GM23338 (cell line): ENCODE data around the gene RFWD3. TPM values are rescaled to one million over a fixed set of nuclear protein-coding genes. Genes with fewer than 3 reads are reported as not detected.

Source experiments
- ATAC-seq: fragments of 200-7000 bp; cut with Tn5 transposase; 3 replicates; pipeline ENCODE4 v1.9.1; 2020
- DNase-seq: peaks from one replicate; pipeline ENCODE4 v3.0.0-alpha.2; 2015; ENCODE audit warnings: low spot score
- H2AFZ ChIP-seq: fragments of 200-600 bp; sonication (generic); 2 replicates; pipeline ENCODE4 v1.8.0; 2016; ENCODE audit warnings: antibody characterized with exemption, mild to moderate bottlenecking, moderate library complexity
- H3F3A ChIP-seq: fragments of 200-600 bp; sonication (generic); replicated peaks from 2 replicates; pipeline ENCODE4 v1.8.0; 2017; ENCODE audit warnings: antibody characterized with exemption, mixed run types, low read depth
- H3K27ac ChIP-seq: fragments of 200-600 bp; sonication (generic); 2 replicates; pipeline ENCODE4 v1.6.1; 2016; ENCODE audit warnings: low read depth
- H3K27me3 ChIP-seq: fragments of 200-600 bp; sonication (generic); 2 replicates; pipeline ENCODE4 v1.8.0; 2016; ENCODE audit warnings: mild to moderate bottlenecking, mixed run types, moderate library complexity; ENCODE audit not compliant: insufficient read depth
- H3K36me3 ChIP-seq: fragments of 200-600 bp; sonication (generic); 2 replicates; pipeline ENCODE4 v1.8.0; 2016; ENCODE audit warnings: mild to moderate bottlenecking; ENCODE audit not compliant: insufficient read depth
- H3K4me1 ChIP-seq: fragments of 200-600 bp; sonication (generic); 2 replicates; pipeline ENCODE4 v1.8.0; 2016; ENCODE audit warnings: mild to moderate bottlenecking, moderate library complexity; ENCODE audit not compliant: insufficient read depth
- H3K4me2 ChIP-seq: fragments of 200-600 bp; sonication (generic); 2 replicates; pipeline ENCODE4 v1.7.1; 2017; ENCODE audit warnings: mixed run types
- H3K4me3 ChIP-seq: fragments of 200-600 bp; sonication (generic); 2 replicates; pipeline ENCODE4 v1.6.1; 2016; ENCODE audit warnings: mixed run types
- H3K79me2 ChIP-seq: fragments of 200-600 bp; sonication (generic); replicated peaks from 2 replicates; pipeline ENCODE4 v1.8.0; 2017; ENCODE audit warnings: mild to moderate bottlenecking; ENCODE audit not compliant: insufficient read depth
- H3K9me2 ChIP-seq: fragments of 200-600 bp; sonication (generic); 2 replicates; pipeline ENCODE4 v1.8.0; 2017; ENCODE audit not compliant: insufficient read depth
- H4K20me1 ChIP-seq: fragments of 200-600 bp; sonication (generic); replicated peaks from 2 replicates; pipeline ENCODE4 v1.8.0; 2017; ENCODE audit warnings: mild to moderate bottlenecking; ENCODE audit not compliant: insufficient read depth
- H3K27ac Mint-ChIP-seq: 2 replicates; pipeline ENCODE4 v1.8.0; 2020; ENCODE audit warnings: inconsistent platforms, mild to moderate bottlenecking, moderate library complexity, mixed read lengths
- H3K27me3 Mint-ChIP-seq: 3 replicates; pipeline ENCODE4 v1.8.0; 2022; ENCODE audit warnings: low read depth, mild to moderate bottlenecking, moderate library complexity, mixed read lengths, inconsistent platforms; ENCODE audit not compliant: insufficient read depth, poor library complexity
- H3K36me3 Mint-ChIP-seq: 3 replicates; pipeline ENCODE4 v1.8.0; 2021; ENCODE audit warnings: low read depth, mild to moderate bottlenecking, inconsistent platforms, moderate library complexity, mixed read lengths
- H3K4me1 Mint-ChIP-seq: 3 replicates; pipeline ENCODE4 v1.8.0; 2020; ENCODE audit warnings: mild to moderate bottlenecking, inconsistent platforms, mixed read lengths
- H3K4me3 Mint-ChIP-seq: 3 replicates; pipeline ENCODE4 v1.8.0; 2021; ENCODE audit warnings: moderate library complexity, mild to moderate bottlenecking, inconsistent platforms, mixed read lengths
- H3K9me3 Mint-ChIP-seq: 3 replicates; pipeline ENCODE4 v1.8.0; 2020; ENCODE audit warnings: moderate library complexity, mild to moderate bottlenecking, inconsistent platforms, mixed read lengths
- CREB1 ChIP-seq: fragments of 250-450 bp; sonication (Bioruptor Pico); IDR thresholded peaks from 2 replicates; pipeline ENCODE4 v1.5.0; 2020; ENCODE audit warnings: low read depth, mild to moderate bottlenecking, moderate library complexity
- EZH2 ChIP-seq: fragments of 200-600 bp; sonication (generic); IDR thresholded peaks from one replicate; pipeline ENCODE4 v1.8.0; 2017; ENCODE audit warnings: antibody characterized with exemption, mild to moderate bottlenecking, low read depth; ENCODE audit not compliant: unreplicated experiment
- EZH2phosphoT487 ChIP-seq: fragments of 200-600 bp; sonication (generic); IDR thresholded peaks from one replicate; pipeline ENCODE4 v1.8.1; 2018; ENCODE audit warnings: antibody characterized with exemption; ENCODE audit not compliant: unreplicated experiment
- JUNB ChIP-seq: IDR thresholded peaks from one replicate; pipeline ENCODE4 v1.6.1; 2016; ENCODE audit warnings: antibody characterized with exemption; ENCODE audit not compliant: unreplicated experiment
- NANOG ChIP-seq: IDR thresholded peaks from 2 replicates; pipeline ENCODE4 v1.6.1; 2016; ENCODE audit warnings: antibody characterized with exemption, borderline replicate concordance
- POLR2AphosphoS5 ChIP-seq: IDR thresholded peaks from 2 replicates; pipeline ENCODE4 v1.6.1; 2016; ENCODE audit warnings: antibody characterized with exemption, low read depth
- ZNF331 ChIP-seq: fragments of 250-450 bp; sonication (Bioruptor Pico); IDR thresholded peaks from 2 replicates; pipeline ENCODE4 v1.5.0; 2020; ENCODE audit warnings: low read depth, mild to moderate bottlenecking, moderate library complexity
- polyA plus RNA-seq: library from polyadenylated mRNA; unstranded; fragments of >200 nt; fragmentation: Nextera tagmentation; extraction: Ambion mirVana; gene quantifications from 2 replicates; pipeline ENCODE4 v1.2.1, GENCODE V29; 2016
- total RNA-seq: library from RNA; depleted of rRNA; stranded (reverse); fragments of >200 nt; shearing (Covaris generic); gene quantifications from 2 replicates; pipeline ENCODE4 v1.2.3, GENCODE V29; 2014
- TF ChIP-seq, protein P1 (sequence below), 2 experiments: fragments of 200-600 bp in 1 of 2; sonication (generic) in 1 of 2; conservative IDR thresholded peaks; 2 replicates each; pipeline versions ENCODE4 v1.5.1 to v1.6.1; 2016 to 2017; ENCODE audit warnings: antibody characterized with exemption in 2 of 2, low read depth in 2 of 2, mild to moderate bottlenecking in 2 of 2, moderate library complexity in 1 of 2

Gene RFWD3
- total and polyA plus RNA-seq, 2 experiments from 2014 or later, result 27.6 to 113 TPM

GRCh38 chr16:74649839-74650504 is 16.7 kb downstream of the RFWD3 start (continued):
- TF ChIP-seq, protein P1, sequence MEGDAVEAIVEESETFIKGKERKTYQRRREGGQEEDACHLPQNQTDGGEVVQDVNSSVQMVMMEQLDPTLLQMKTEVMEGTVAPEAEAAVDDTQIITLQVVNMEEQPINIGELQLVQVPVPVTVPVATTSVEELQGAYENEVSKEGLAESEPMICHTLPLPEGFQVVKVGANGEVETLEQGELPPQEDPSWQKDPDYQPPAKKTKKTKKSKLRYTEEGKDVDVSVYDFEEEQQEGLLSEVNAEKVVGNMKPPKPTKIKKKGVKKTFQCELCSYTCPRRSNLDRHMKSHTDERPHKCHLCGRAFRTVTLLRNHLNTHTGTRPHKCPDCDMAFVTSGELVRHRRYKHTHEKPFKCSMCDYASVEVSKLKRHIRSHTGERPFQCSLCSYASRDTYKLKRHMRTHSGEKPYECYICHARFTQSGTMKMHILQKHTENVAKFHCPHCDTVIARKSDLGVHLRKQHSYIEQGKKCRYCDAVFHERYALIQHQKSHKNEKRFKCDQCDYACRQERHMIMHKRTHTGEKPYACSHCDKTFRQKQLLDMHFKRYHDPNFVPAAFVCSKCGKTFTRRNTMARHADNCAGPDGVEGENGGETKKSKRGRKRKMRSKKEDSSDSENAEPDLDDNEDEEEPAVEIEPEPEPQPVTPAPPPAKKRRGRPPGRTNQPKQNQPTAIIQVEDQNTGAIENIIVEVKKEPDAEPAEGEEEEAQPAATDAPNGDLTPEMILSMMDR (conservative IDR thresholded peaks at IDR 0.05; ENCODE audit: low read depth in 2 of 2), result no peak
- no peak for TF ChIP-seq NANOG
- TF ChIP-seq JUNB, result no peak
- no peak for TF ChIP-seq POLR2AphosphoS5
- no peak for TF ChIP-seq EZH2

- peaks cover 84% of the 10 kb centered on the region for H3K36me3 Mint-ChIP-seq
- Histone ChIP-seq H2AFZ (no peak overlapping the region), H4K20me1 (peaks cover 38% of the 10 kb centered on the region), H3K27ac (no peak overlapping the region), H3K79me2 (peaks cover 21% of the 10 kb centered on the region), H3K4me1 (no peaks in the 10 kb centered on the region), H3K4me2 (no peak overlapping the region), H3F3A (peaks cover 4% of the 10 kb centered on the region; the same call in 1 of the 2 replicates), H3K9me2 (no peaks in the 10 kb centered on the region), H3K27me3 (no peaks in the 10 kb centered on the region), H3K4me3 (no peak overlapping the region), H3K36me3 (peaks cover 91% of the 10 kb centered on the region)
- no peak overlapping the region for H3K27ac Mint-ChIP-seq
- ATAC-seq (no peak), DNase-seq (no peak)
- H3K4me1 Mint-ChIP-seq, result no peaks in the 10 kb centered on the region
- no peak overlapping the region for H3K4me3 Mint-ChIP-seq
- no peak for TF ChIP-seq ZNF331 (CRISPR knock-in tag)
- no peak for TF ChIP-seq NANOG
- no peak for TF ChIP-seq EZH2phosphoT487
- TF ChIP-seq CREB1 (CRISPR knock-in tag), result no peak
- TF ChIP-seq JUNB, result no peak
- peaks cover 1% of the 10 kb centered on the region for H3K27me3 Mint-ChIP-seq
- no peaks in the 10 kb centered on the region for H3K9me3 Mint-ChIP-seq
Observed at GRCh38 chr16:74641969-74642368, 24.7 kb downstream of the RFWD3 start.

GRCh38 chr16:74637742-74638453 is 28.8 kb downstream of the RFWD3 start:
- no peaks in the 10 kb centered on the region for H3K9me3 Mint-ChIP-seq
- Histone ChIP-seq H3F3A (0 out of 2 replicates have a peak, but pooled peaks cover 3% of the 10 kb centered on the region), H3K4me1 (no peaks in the 10 kb centered on the region), H3K4me2 (no peak overlapping the region), H3K36me3 (peaks cover 86% of the 10 kb centered on the region), H3K4me3 (no peak overlapping the region), H3K27me3 (no peaks in the 10 kb centered on the region), H3K9me2 (no peaks in the 10 kb centered on the region), H3K27ac (peak overlapping the region; percentile 56; the same call in 1 of the 2 replicates), H3K79me2 (peaks cover 16% of the 10 kb centered on the region; the same call in 1 of the 2 replicates), H2AFZ (no peak overlapping the region), H4K20me1 (peaks cover 29% of the 10 kb centered on the region)
- H3K27me3 Mint-ChIP-seq, result peaks cover 4% of the 10 kb centered on the region
- H3K27ac Mint-ChIP-seq, result no peak overlapping the region
- peaks cover 79% of the 10 kb centered on the region for H3K36me3 Mint-ChIP-seq
- DNase-seq, result no peak
- H3K4me1 Mint-ChIP-seq, result no peaks in the 10 kb centered on the region
- no peak overlapping the region for H3K4me3 Mint-ChIP-seq
- no peak for ATAC-seq
- TF ChIP-seq NANOG, result no peak
- no peak for TF ChIP-seq JUNB
- TF ChIP-seq, protein P1 (conservative IDR thresholded peaks at IDR 0.05; ENCODE audit: low read depth in 2 of 2), result no peak
